ENCODE data around the gene SPTAN1.

DNA sequence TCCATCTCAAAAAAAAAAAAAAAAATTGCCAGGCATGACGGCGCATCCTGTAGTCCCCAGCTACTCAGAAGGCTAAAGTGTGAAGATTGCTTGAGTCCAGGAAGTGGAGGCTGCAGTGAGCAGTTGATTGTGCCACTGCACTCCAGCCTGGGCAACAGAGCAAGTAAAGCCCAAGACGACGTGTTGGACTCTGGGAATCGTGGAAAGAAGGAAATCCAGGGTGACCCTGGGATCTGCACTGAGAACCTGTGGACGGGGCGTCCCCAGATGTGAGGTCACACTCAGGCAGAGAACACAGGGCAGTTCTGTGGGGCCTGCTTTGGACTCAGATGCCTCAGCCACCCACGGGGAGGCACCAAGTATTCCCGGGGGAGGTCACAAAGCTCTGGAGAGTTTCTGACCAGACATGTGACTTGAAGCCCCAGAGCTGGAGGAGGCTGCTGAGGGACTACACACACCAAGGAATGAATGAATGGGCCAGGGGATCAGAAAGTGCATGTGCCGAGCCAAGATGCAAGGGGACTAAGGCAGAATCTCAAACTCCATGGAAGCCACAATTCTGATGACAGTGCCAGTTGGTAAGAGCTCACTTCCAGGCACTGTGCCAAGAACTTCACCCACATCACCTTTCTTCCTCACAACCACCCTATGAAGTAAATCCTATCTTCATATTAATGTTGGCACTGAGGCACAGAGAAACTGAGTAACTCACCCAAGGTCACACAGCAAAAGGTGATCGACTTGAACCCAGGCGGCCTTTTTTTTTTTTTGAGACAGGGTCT lies 91.3 kb downstream of the SPTAN1 start:
- TF ChIP-seq, protein P1, sequence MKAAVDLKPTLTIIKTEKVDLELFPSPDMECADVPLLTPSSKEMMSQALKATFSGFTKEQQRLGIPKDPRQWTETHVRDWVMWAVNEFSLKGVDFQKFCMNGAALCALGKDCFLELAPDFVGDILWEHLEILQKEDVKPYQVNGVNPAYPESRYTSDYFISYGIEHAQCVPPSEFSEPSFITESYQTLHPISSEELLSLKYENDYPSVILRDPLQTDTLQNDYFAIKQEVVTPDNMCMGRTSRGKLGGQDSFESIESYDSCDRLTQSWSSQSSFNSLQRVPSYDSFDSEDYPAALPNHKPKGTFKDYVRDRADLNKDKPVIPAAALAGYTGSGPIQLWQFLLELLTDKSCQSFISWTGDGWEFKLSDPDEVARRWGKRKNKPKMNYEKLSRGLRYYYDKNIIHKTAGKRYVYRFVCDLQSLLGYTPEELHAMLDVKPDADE (IDR thresholded peaks at IDR 0.05), result no peak
- TF ChIP-seq, protein P2, sequence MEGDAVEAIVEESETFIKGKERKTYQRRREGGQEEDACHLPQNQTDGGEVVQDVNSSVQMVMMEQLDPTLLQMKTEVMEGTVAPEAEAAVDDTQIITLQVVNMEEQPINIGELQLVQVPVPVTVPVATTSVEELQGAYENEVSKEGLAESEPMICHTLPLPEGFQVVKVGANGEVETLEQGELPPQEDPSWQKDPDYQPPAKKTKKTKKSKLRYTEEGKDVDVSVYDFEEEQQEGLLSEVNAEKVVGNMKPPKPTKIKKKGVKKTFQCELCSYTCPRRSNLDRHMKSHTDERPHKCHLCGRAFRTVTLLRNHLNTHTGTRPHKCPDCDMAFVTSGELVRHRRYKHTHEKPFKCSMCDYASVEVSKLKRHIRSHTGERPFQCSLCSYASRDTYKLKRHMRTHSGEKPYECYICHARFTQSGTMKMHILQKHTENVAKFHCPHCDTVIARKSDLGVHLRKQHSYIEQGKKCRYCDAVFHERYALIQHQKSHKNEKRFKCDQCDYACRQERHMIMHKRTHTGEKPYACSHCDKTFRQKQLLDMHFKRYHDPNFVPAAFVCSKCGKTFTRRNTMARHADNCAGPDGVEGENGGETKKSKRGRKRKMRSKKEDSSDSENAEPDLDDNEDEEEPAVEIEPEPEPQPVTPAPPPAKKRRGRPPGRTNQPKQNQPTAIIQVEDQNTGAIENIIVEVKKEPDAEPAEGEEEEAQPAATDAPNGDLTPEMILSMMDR (conservative IDR thresholded peaks at IDR 0.05; ENCODE audit: low read depth in 2 of 2), result no peak
- TF ChIP-seq CREB1 (CRISPR knock-in tag; IDR thresholded peaks at IDR 0.05; ENCODE audit: low read depth) (no peak), POLR2AphosphoS5 (IDR thresholded peaks at IDR 0.05; ENCODE audit: low read depth) (no peak)
